ENCODE measurements around the gene ARHGEF11.
A peak's percentile ranks its signal among the peaks of the same experiment; 100 is the strongest.

Gene ARHGEF11, protein sequence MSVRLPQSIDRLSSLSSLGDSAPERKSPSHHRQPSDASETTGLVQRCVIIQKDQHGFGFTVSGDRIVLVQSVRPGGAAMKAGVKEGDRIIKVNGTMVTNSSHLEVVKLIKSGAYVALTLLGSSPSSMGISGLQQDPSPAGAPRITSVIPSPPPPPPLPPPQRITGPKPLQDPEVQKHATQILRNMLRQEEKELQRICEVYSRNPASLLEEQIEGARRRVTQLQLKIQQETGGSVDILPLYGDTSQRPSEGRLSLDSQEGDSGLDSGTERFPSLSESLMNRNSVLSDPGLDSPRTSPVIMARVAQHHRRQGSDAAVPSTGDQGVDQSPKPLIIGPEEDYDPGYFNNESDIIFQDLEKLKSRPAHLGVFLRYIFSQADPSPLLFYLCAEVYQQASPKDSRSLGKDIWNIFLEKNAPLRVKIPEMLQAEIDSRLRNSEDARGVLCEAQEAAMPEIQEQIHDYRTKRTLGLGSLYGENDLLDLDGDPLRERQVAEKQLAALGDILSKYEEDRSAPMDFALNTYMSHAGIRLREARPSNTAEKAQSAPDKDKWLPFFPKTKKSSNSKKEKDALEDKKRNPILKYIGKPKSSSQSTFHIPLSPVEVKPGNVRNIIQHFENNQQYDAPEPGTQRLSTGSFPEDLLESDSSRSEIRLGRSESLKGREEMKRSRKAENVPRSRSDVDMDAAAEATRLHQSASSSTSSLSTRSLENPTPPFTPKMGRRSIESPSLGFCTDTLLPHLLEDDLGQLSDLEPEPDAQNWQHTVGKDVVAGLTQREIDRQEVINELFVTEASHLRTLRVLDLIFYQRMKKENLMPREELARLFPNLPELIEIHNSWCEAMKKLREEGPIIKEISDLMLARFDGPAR (N-terminal part only)

GRCh38 chr1:157045250-157046218 lies at the start of gene ARHGEF11:
TSS of gene ARHGEF11 (minus strand) at chr1:157045742. CDS start at chr1:157044330, 1,412 bp downstream.
- H3K4me3 ChIP-seq (replicated peaks; ENCODE audit: low read depth, low read length) = peak within 1 kb of the TSS; percentile 64
- peak; percentile 38 for DNase-seq (ENCODE audit: extremely low read depth, low read depth)

GRCh38 chr1:157095091-157095490 lies 49.5 kb upstream of the ARHGEF11 start:
- no peak for DNase-seq (ENCODE audit: extremely low read depth, low read depth)
- TF ChIP-seq, protein P1, sequence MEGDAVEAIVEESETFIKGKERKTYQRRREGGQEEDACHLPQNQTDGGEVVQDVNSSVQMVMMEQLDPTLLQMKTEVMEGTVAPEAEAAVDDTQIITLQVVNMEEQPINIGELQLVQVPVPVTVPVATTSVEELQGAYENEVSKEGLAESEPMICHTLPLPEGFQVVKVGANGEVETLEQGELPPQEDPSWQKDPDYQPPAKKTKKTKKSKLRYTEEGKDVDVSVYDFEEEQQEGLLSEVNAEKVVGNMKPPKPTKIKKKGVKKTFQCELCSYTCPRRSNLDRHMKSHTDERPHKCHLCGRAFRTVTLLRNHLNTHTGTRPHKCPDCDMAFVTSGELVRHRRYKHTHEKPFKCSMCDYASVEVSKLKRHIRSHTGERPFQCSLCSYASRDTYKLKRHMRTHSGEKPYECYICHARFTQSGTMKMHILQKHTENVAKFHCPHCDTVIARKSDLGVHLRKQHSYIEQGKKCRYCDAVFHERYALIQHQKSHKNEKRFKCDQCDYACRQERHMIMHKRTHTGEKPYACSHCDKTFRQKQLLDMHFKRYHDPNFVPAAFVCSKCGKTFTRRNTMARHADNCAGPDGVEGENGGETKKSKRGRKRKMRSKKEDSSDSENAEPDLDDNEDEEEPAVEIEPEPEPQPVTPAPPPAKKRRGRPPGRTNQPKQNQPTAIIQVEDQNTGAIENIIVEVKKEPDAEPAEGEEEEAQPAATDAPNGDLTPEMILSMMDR (IDR thresholded peaks at IDR 0.05; ENCODE audit: low read depth, low read length, missing control alignments) = no peak
- no peak overlapping the region for H3K4me3 ChIP-seq (replicated peaks; ENCODE audit: low read depth, low read length)

More at GRCh38 chr1:157045250-157046218, at the start of gene ARHGEF11:
- TF ChIP-seq, protein P1 (IDR thresholded peaks at IDR 0.05; ENCODE audit: low read depth, low read length, missing control alignments) = no peak

- no peak for DNase-seq (ENCODE audit: extremely low read depth, low read depth)
- TF ChIP-seq, protein P1 (IDR thresholded peaks at IDR 0.05; ENCODE audit: low read depth, low read length, missing control alignments) = no peak
- no peak overlapping the region for H3K4me3 ChIP-seq (replicated peaks; ENCODE audit: low read depth, low read length)
These were observed 47.3 kb upstream of the ARHGEF11 start for GRCh38 chr1:157092831-157093230.

- H3K4me3 ChIP-seq (replicated peaks; ENCODE audit: low read depth, low read length) = no peak overlapping the region
- DNase-seq (ENCODE audit: extremely low read depth, low read depth) = no peak
- TF ChIP-seq, protein P1 (IDR thresholded peaks at IDR 0.05; ENCODE audit: low read depth, low read length, missing control alignments) = no peak
These were observed 46.2 kb upstream of the ARHGEF11 start for GRCh38 chr1:157091668-157092273.

- no peak for DNase-seq (ENCODE audit: extremely low read depth, low read depth)
- TF ChIP-seq, protein P1 (IDR thresholded peaks at IDR 0.05; ENCODE audit: low read depth, low read length, missing control alignments) = no peak
- H3K4me3 ChIP-seq (replicated peaks; ENCODE audit: low read depth, low read length) = no peak overlapping the region
These were observed 45.6 kb upstream of the ARHGEF11 start for GRCh38 chr1:157091186-157091585.
